ENCODE data around the gene TPO.

Gene TPO

GRCh38 chr2:1398191-1398590 lies 15.1 kb upstream of the TPO start:
- no peak for TF ChIP-seq GATA3 (IDR thresholded peaks at IDR 0.05; ENCODE audit: low read depth, low read length)
- TF ChIP-seq GATA2 (IDR thresholded peaks at IDR 0.05; ENCODE audit: low read depth, low read length): no peak

- TF ChIP-seq GATA2 (IDR thresholded peaks at IDR 0.05; ENCODE audit: low read depth, low read length) (no peak), GATA3 (IDR thresholded peaks at IDR 0.05; ENCODE audit: low read depth, low read length) (no peak)
Measured at GRCh38 chr2:1400943-1401735, 12.1 kb upstream of the TPO start.

GRCh38 chr2:1402064-1402463 lies 11.2 kb upstream of the TPO start:
- no peak for TF ChIP-seq GATA3 (IDR thresholded peaks at IDR 0.05; ENCODE audit: low read depth, low read length)
- TF ChIP-seq GATA2 (IDR thresholded peaks at IDR 0.05; ENCODE audit: low read depth, low read length): no peak

- TF ChIP-seq GATA2 (IDR thresholded peaks at IDR 0.05; ENCODE audit: low read depth, low read length) (no peak), GATA3 (IDR thresholded peaks at IDR 0.05; ENCODE audit: low read depth, low read length) (no peak)
Measured at GRCh38 chr2:1403565-1403964, 9.7 kb upstream of the TPO start.

GRCh38 chr2:1405124-1405523 lies 8.1 kb upstream of the TPO start:
- no peak for TF ChIP-seq GATA2 (IDR thresholded peaks at IDR 0.05; ENCODE audit: low read depth, low read length)
- TF ChIP-seq GATA3 (IDR thresholded peaks at IDR 0.05; ENCODE audit: low read depth, low read length): no peak

GRCh38 chr2:1405967-1406366 lies 7.3 kb upstream of the TPO start:
- TF ChIP-seq GATA2 (IDR thresholded peaks at IDR 0.05; ENCODE audit: low read depth, low read length) (no peak), GATA3 (IDR thresholded peaks at IDR 0.05; ENCODE audit: low read depth, low read length) (no peak)

GRCh38 chr2:1406434-1406833 lies 6.8 kb upstream of the TPO start:
- no peak for TF ChIP-seq GATA3 (IDR thresholded peaks at IDR 0.05; ENCODE audit: low read depth, low read length)

GRCh38 chr2:1407950-1408675 lies 5.2 kb upstream of the TPO start:
- TF ChIP-seq GATA2 (IDR thresholded peaks at IDR 0.05; ENCODE audit: low read depth, low read length) (no peak), GATA3 (IDR thresholded peaks at IDR 0.05; ENCODE audit: low read depth, low read length) (no peak)

GRCh38 chr2:1414121-1414520 lies 858 bp downstream of the TPO start:
- TF ChIP-seq GATA3 (IDR thresholded peaks at IDR 0.05; ENCODE audit: low read depth, low read length) (no peak), GATA2 (IDR thresholded peaks at IDR 0.05; ENCODE audit: low read depth, low read length) (no peak)

GRCh38 chr2:1415501-1415900 lies 2.2 kb downstream of the TPO start:
- TF ChIP-seq GATA2 (IDR thresholded peaks at IDR 0.05; ENCODE audit: low read depth, low read length) (no peak), GATA3 (IDR thresholded peaks at IDR 0.05; ENCODE audit: low read depth, low read length) (no peak)

GRCh38 chr2:1418566-1418965 lies 5.3 kb downstream of the TPO start:
- TF ChIP-seq GATA3 (IDR thresholded peaks at IDR 0.05; ENCODE audit: low read depth, low read length) (no peak), GATA2 (IDR thresholded peaks at IDR 0.05; ENCODE audit: low read depth, low read length) (no peak)

GRCh38 chr2:1420746-1421480 lies 7.7 kb downstream of the TPO start:
- TF ChIP-seq GATA2 (IDR thresholded peaks at IDR 0.05; ENCODE audit: low read depth, low read length): no peak
- TF ChIP-seq GATA3 (IDR thresholded peaks at IDR 0.05; ENCODE audit: low read depth, low read length): no peak

GRCh38 chr2:1421731-1422130 lies 8.5 kb downstream of the TPO start:
- TF ChIP-seq GATA3 (IDR thresholded peaks at IDR 0.05; ENCODE audit: low read depth, low read length): no peak
- TF ChIP-seq GATA2 (IDR thresholded peaks at IDR 0.05; ENCODE audit: low read depth, low read length): no peak

GRCh38 chr2:1422131-1422530 lies 8.9 kb downstream of the TPO start:
- TF ChIP-seq GATA3 (IDR thresholded peaks at IDR 0.05; ENCODE audit: low read depth, low read length) (no peak), GATA2 (IDR thresholded peaks at IDR 0.05; ENCODE audit: low read depth, low read length) (no peak)
